ENCODE data around the gene TCP11L2. TPM values are rescaled to one million over a fixed set of nuclear protein-coding genes. Genes with fewer than 3 reads are reported as not detected.

Gene TCP11L2
- total RNA-seq, 1 experiment from 2014 or later = 6.1 TPM

GRCh38 chr12:106274575-106275121, 27.9 kb upstream of the TCP11L2 start:
- Histone ChIP-seq H2AK5ac (ENCODE audit: insufficient read length, low read length) (no peak overlapping the region), H3K79me2 (ENCODE audit: insufficient read depth, low read length) (no peaks in the 10 kb centered on the region), H3K56ac (ENCODE audit: insufficient read length, low read depth, low read length) (no peak overlapping the region), H4K91ac (ENCODE audit: insufficient read length, low read depth, low read length) (no peak overlapping the region), H3K4me2 (ENCODE audit: insufficient read depth, insufficient read length, low read length) (no peak overlapping the region), H4K8ac (replicated peaks; ENCODE audit: insufficient read length, low read depth, low read length) (no peak overlapping the region), H2AFZ (ENCODE audit: low read length) (no peak overlapping the region), H2BK15ac (ENCODE audit: low read depth, low read length) (no peak overlapping the region), H2BK20ac (ENCODE audit: low read depth, low read length, poor library complexity, severe bottlenecking) (no peak overlapping the region), H3K4ac (ENCODE audit: low read depth, low read length) (no peak overlapping the region), H3K23ac (ENCODE audit: insufficient read length, low read depth, low read length) (no peak overlapping the region), H3K9ac (ENCODE audit: extremely low read depth, insufficient read length, low read length) (no peak overlapping the region), H3K9me3 (ENCODE audit: control insufficient read depth, low read depth, low read length) (no peaks in the 10 kb centered on the region), H3K27me3 (ENCODE audit: insufficient read depth, low read length) (no peaks in the 10 kb centered on the region), H3K79me1 (ENCODE audit: insufficient read depth, low read depth, low read length, poor library complexity, severe bottlenecking) (no peaks in the 10 kb centered on the region), H3K18ac (ENCODE audit: insufficient read length, low read depth, low read length) (no peak overlapping the region), H3K27ac (ENCODE audit: insufficient read length, low read depth, low read length) (no peak overlapping the region), H4K20me1 (ENCODE audit: control insufficient read depth, insufficient read depth, insufficient read length) (no peaks in the 10 kb centered on the region), H4K5ac (ENCODE audit: insufficient read length, low read depth, low read length) (no peak overlapping the region), H3K4me1 (ENCODE audit: insufficient read depth, low read length) (no peaks in the 10 kb centered on the region), H2BK5ac (ENCODE audit: insufficient read length, low read length) (no peak overlapping the region), H2BK12ac (ENCODE audit: insufficient read length, low read depth, low read length) (no peak overlapping the region), H2BK120ac (ENCODE audit: low read depth, low read length, poor library complexity, severe bottlenecking) (no peak overlapping the region), H3T11ph (ENCODE audit: low read length) (no peak overlapping the region), H3K23me2 (ENCODE audit: insufficient read length, low read depth, low read length, poor library complexity, severe bottlenecking) (no peaks in the 10 kb centered on the region), H3K14ac (ENCODE audit: insufficient read depth, low read length) (no peak overlapping the region)
- Mint-ChIP-seq H3K36me3 (ENCODE audit: insufficient read depth in 1 of 3, low read depth in 3 of 3) (no peaks in the 10 kb centered on the region), H3K9me3 (no peaks in the 10 kb centered on the region), H3K27me3 (ENCODE audit: low read depth) (peaks cover 2% of the 10 kb centered on the region), H3K27ac (no peak overlapping the region; a peak in 1 of 7 replicates), H3K4me1 (peaks cover 2 to 3% of the 10 kb centered on the region in 2 experiments; a peak in 3 of 4 replicates), H3K4me3 (no peak overlapping the region)
- TF ChIP-seq CTCF (conservative IDR thresholded peaks at IDR 0.05) = no peak
- DNase-seq = no peak
- WGBS (ENCODE audit: extremely low coverage, insufficient read length, low lambda C conversion rate) = no CpG with 5 or more reads among the region's 7 CpGs
